Transverse colon (tissue), 4 donors: Measurements from ENCODE around the gene KCNG4. TPM values are rescaled to one million over a fixed set of nuclear protein-coding genes. Genes with fewer than 3 reads are reported as not detected.

Source experiments
- DNase-seq: peaks from one replicate; pipeline ENCODE4 v3.0.0-alpha.2; 2019
- H3K27ac ChIP-seq, 4 donors: fragments of 200-600 bp; sonication (generic); 2 replicates each; pipeline ENCODE4 v1.5.1; 2016 to 2018; ENCODE audit warnings: inconsistent platforms in 4 of 4
- H3K27me3 ChIP-seq: fragments of 200-600 bp; sonication (generic); 2 replicates; pipeline ENCODE4 v1.5.1; 2017; ENCODE audit warnings: inconsistent platforms
- H3K36me3 ChIP-seq, 4 donors: fragments of 200-600 bp; sonication (generic); 2 replicates each; pipeline ENCODE4 v1.5.1; 2017 to 2019; ENCODE audit warnings: inconsistent platforms in 4 of 4
- H3K4me1 ChIP-seq, 4 donors: fragments of 200-600 bp; sonication (generic); 2 replicates each; pipeline ENCODE4 v1.5.1; 2017 to 2020; ENCODE audit warnings: inconsistent platforms in 4 of 4
- H3K4me3 ChIP-seq, 4 donors: fragments of 200-600 bp; sonication (generic); 1 replicate in 1 of 4; 2 replicates in 3 of 4; pipeline versions ENCODE4 v1.5.1 to v1.6.1; 2017 to 2019; ENCODE audit warnings: inconsistent platforms in 4 of 4
- H3K9me3 ChIP-seq, 2 donors: fragments of 200-600 bp; sonication (generic); 2 replicates each; pipeline ENCODE4 v1.5.1; 2017 to 2019; ENCODE audit warnings: inconsistent platforms in 2 of 2
- EP300 ChIP-seq: sonication (generic); formaldehyde crosslinking; IDR thresholded peaks from one replicate; pipeline ENCODE4 v1.6.1; 2017; ENCODE audit warnings: antibody characterized with exemption, low read depth
- POLR2A ChIP-seq: fragments of 450-650 bp; IDR thresholded peaks from one replicate; pipeline ENCODE4 v1.6.1; 2016; ENCODE audit warnings: antibody characterized with exemption, mild to moderate bottlenecking, moderate library complexity
- POLR2AphosphoS5 ChIP-seq, 3 donors: sonication (generic); formaldehyde crosslinking; IDR thresholded peaks; one replicate each; pipeline ENCODE4 v1.6.1; 2016; ENCODE audit warnings: antibody characterized with exemption in 3 of 3
- WGBS, 2 donors: methylation state at CpG; one replicate each; pipeline ENCODE4 v1.1.5; 2018; ENCODE audit warnings: low coverage in 1 of 2; 5-methylcytosine and 5-hydroxymethylcytosine counted together
- in situ Hi-C, 4 donors: fragments of 200-750 bp; cut with MboI; loops; one replicate each; pipeline versions ENCODE4 v1.15.0 to v1.15.1; 2017; ENCODE audit warnings: low sequenced_read_pairs in 3 of 4, low pct_ligation_motif_present in 1 of 4, low pct_unique_long_range_greater_than_20kb in 1 of 4
- intact Hi-C: fragments of 100-400 bp; cut with DNase I; formaldehyde crosslinking; loops from one replicate; pipeline ENCODE4 v1.15.1; 2023; ENCODE audit warnings: low total_unique reads
- total RNA-seq, 4 donors: library from RNA; depleted of rRNA; stranded (reverse); fragments of >200 nt; gene quantifications; one replicate each; pipeline ENCODE4 v1.1.0, GENCODE V29; 2016
- TF ChIP-seq, protein P1 (sequence below), 5 experiments: fragments of 200-600 bp in 3 of 5; fragments of 450-650 bp in 2 of 5; sonication (generic) in 3 of 5; IDR thresholded peaks; 1 replicate in 2 of 5; 2 replicates in 3 of 5; pipeline ENCODE4 v1.5.1; 2016 to 2017; ENCODE audit warnings: antibody characterized with exemption in 5 of 5, inconsistent platforms in 3 of 5, mild to moderate bottlenecking in 2 of 5, moderate library complexity in 1 of 5

Gene KCNG4
- total RNA-seq, 4 donors from 2014 or later, result not detected

DNA sequence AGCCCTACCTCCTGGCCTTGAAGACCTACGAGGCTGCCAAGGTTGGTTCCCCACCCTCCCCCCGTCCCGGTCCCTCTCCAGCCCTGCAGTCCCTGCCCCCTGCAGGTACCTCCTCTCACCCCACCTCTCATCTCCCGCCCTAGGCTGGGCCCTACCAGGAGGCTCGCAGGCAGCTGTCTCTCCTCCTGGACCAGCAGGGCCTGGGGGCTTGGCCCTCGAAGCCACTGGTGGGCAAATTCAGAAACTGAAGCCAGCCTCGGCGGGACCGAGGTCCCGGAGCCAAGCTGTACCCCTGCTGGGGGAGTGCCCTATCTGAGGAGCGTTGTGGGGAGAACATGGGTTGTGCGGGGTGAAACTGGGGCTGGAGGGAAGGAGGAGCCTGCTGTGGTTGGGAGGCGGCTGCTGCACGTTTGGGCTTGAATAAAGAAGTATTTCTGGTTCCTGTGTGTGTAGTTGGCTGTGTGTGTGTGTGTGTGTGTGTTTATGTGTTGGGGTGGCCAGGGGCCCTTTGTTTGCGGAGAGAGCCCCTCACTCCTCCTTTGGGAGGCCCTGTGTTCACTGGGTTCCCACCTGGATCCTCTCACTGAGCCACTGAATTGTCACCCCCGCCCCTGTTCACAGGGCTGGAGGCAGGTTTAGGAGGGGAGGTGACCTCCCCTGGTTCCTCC is 43.0 kb downstream of the KCNG4 start:
- no peak for DNase-seq
- intact Hi-C loops (no loop called here), in situ Hi-C loops (loop anchor here in 2 of 4 donors (25.0 kb wide), 2 partner anchors 235 to 385 kb away; partner anchors contain the start of genes HSBP1 (in 1 of the 2), NECAB2 (in 1 of the 2) and OSGIN1 (in 1 of the 2))
- H3K9me3 ChIP-seq, result no peaks in the 10 kb centered on the region
- H3K36me3 ChIP-seq, result no peaks in the 10 kb centered on the region
- TF ChIP-seq, protein P1, sequence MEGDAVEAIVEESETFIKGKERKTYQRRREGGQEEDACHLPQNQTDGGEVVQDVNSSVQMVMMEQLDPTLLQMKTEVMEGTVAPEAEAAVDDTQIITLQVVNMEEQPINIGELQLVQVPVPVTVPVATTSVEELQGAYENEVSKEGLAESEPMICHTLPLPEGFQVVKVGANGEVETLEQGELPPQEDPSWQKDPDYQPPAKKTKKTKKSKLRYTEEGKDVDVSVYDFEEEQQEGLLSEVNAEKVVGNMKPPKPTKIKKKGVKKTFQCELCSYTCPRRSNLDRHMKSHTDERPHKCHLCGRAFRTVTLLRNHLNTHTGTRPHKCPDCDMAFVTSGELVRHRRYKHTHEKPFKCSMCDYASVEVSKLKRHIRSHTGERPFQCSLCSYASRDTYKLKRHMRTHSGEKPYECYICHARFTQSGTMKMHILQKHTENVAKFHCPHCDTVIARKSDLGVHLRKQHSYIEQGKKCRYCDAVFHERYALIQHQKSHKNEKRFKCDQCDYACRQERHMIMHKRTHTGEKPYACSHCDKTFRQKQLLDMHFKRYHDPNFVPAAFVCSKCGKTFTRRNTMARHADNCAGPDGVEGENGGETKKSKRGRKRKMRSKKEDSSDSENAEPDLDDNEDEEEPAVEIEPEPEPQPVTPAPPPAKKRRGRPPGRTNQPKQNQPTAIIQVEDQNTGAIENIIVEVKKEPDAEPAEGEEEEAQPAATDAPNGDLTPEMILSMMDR (IDR thresholded peaks at IDR 0.05), result no peak
- no peak for TF ChIP-seq EP300
- TF ChIP-seq POLR2A, result no peak
- TF ChIP-seq POLR2AphosphoS5 (IDR thresholded peaks at IDR 0.05), result no peak
- 72 to 78% methylated on average over 12 to 16 of the region's 16 CpGs for WGBS, 2 donors
- H3K27ac ChIP-seq, result no peak overlapping the region
- H3K4me1 ChIP-seq, result no peaks in the 10 kb centered on the region
- H3K27me3 ChIP-seq, result no peaks in the 10 kb centered on the region
- no peak overlapping the region for H3K4me3 ChIP-seq

DNA sequence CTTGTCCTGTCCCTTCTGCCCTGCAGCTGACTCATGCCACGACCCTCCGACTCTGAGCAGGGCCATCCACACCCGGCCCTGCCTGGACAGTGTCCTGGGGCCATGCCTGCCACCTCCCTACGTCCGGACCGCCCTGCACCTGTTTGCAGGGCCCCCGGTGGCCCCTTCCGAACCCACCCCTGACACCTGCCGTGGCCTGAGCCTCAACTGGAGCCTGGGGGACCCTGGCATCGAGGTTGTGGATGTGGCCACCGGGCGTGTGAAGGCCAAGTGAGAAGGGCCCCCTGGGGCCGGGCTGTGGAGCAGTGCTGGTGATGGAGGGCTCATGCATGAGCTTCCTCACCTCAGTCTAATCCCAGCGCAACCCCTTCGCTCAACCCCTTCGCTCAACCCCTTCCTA is 43.7 kb downstream of the KCNG4 start:
- no peak for DNase-seq
- H3K4me1 ChIP-seq, result no peaks in the 10 kb centered on the region
- H3K27ac ChIP-seq, result no peak overlapping the region
- no peaks in the 10 kb centered on the region for H3K27me3 ChIP-seq
- in situ Hi-C loops (loop anchor here in 2 of 4 donors (25.0 kb wide), 2 partner anchors 234 to 384 kb away; partner anchors contain the start of genes HSBP1 (in 1 of the 2), NECAB2 (in 1 of the 2) and OSGIN1 (in 1 of the 2)), intact Hi-C loops (no loop called here)
- H3K9me3 ChIP-seq, result no peaks in the 10 kb centered on the region
- H3K36me3 ChIP-seq, result no peaks in the 10 kb centered on the region
- no peak for TF ChIP-seq POLR2AphosphoS5 (IDR thresholded peaks at IDR 0.05)
- no peak for TF ChIP-seq POLR2A
- no peak for TF ChIP-seq EP300
- TF ChIP-seq, protein P1 (IDR thresholded peaks at IDR 0.05), result no peak
- 91% methylated on average over 16 of the region's 16 CpGs; no CpG with 5 or more reads in 1 of the 2 donors for WGBS, 2 donors
- no peak overlapping the region for H3K4me3 ChIP-seq

DNA sequence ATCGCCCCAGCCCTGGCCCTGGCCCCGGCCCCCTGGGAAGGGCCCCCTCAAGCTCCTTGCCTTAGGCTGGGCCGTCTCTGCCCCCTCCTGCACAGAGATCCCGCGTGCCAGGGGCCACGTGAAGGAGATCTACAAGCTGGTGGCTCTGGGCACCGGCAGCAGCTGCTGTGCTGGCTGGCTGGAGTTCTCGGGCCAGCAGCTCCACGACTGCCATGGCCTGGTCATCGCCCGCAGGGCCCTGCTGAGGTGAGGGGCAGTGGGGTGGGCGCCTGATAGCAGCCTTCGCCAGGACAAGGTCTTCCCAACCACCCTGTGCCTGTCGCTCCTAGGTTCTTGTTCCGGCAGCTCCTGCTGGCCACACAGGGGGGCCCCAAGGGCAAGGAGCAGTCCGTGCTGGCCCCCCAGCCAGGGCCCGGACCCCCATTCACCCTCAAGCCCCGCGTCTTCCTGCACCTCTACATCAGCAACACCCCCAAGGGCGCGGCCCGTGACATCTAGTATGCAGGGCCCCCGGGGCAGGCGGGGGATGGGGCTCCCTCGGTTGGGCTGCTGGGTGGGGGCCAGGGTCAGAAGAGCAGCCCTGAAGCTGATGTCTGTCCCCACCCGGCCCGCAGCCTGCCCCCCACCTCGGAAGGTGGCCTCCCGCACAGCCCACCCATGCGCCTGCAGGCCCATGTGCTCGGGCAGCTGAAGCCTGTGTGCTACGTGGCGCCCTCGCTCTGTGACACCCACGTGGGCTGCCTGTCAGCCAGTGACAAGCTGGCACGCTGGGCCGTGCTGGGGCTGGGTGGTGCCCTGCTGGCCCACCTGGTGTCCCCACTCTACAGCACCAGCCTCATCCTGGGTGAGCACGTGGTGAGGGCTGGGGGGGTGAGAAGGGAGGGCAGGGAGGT is 44.4 kb downstream of the KCNG4 start:
- Histone ChIP-seq H3K4me1 (no peaks in the 10 kb centered on the region), H3K27ac (no peak overlapping the region), H3K4me3 (no peak overlapping the region), H3K36me3 (no peaks in the 10 kb centered on the region), H3K9me3 (no peaks in the 10 kb centered on the region), H3K27me3 (no peaks in the 10 kb centered on the region)
- no peak for TF ChIP-seq EP300
- TF ChIP-seq, protein P1 (IDR thresholded peaks at IDR 0.05), result no peak
- TF ChIP-seq POLR2AphosphoS5 (IDR thresholded peaks at IDR 0.05), result no peak
- TF ChIP-seq POLR2A, result no peak
- in situ Hi-C loops (loop anchor here in 2 of 4 donors (25.0 kb wide), 2 partner anchors 233 to 383 kb away; partner anchors contain the start of genes HSBP1 (in 1 of the 2), NECAB2 (in 1 of the 2) and OSGIN1 (in 1 of the 2)), intact Hi-C loops (no loop called here)
- WGBS, 2 donors, result 60 to 89% methylated on average over 3 to 34 of the region's 38 CpGs
- DNase-seq, result no peak
